H9 (cell line): ENCODE measurements around the gene VPS13A. TPM values are rescaled to one million over a fixed set of nuclear protein-coding genes. Genes with fewer than 3 reads are reported as not detected.

Experiments
- DNase-seq: peaks from one replicate; pipeline ENCODE4 v3.0.0-alpha.2; 2017
- H2AFZ ChIP-seq: one replicate; pipeline ENCODE4 v1.6.1; 2013; ENCODE audit warnings: mild to moderate bottlenecking, low read length, control low read depth, moderate library complexity
- H2AK5ac ChIP-seq: 2 replicates; pipeline ENCODE4 v1.6.1; 2013; ENCODE audit warnings: low read length, control low read depth, mixed read lengths; ENCODE audit not compliant: insufficient read length
- H2BK120ac ChIP-seq: one replicate; pipeline ENCODE4 v1.6.1; 2013; ENCODE audit warnings: low read depth, mild to moderate bottlenecking, low read length, control low read depth, inconsistent platforms; ENCODE audit not compliant: poor library complexity, severe bottlenecking
- H2BK12ac ChIP-seq: 2 replicates; pipeline ENCODE4 v1.6.1; 2013; ENCODE audit warnings: low read length, control low read depth, mixed read lengths, low read depth; ENCODE audit not compliant: insufficient read length
- H2BK15ac ChIP-seq: 2 replicates; pipeline ENCODE4 v1.6.1; 2013; ENCODE audit warnings: low read depth, low read length, control low read depth
- H2BK20ac ChIP-seq: one replicate; pipeline ENCODE4 v1.6.1; 2013; ENCODE audit warnings: low read depth, mild to moderate bottlenecking, low read length, control low read depth, inconsistent platforms; ENCODE audit not compliant: poor library complexity, severe bottlenecking
- H2BK5ac ChIP-seq: 2 replicates; pipeline ENCODE4 v1.6.1; 2013; ENCODE audit warnings: low read length, control low read depth, mixed read lengths; ENCODE audit not compliant: insufficient read length
- H3K14ac ChIP-seq: 2 replicates; pipeline ENCODE4 v1.6.1; 2013; ENCODE audit warnings: low read length, control low read depth; ENCODE audit not compliant: insufficient read depth
- H3K18ac ChIP-seq: 2 replicates; pipeline ENCODE4 v1.6.1; 2013; ENCODE audit warnings: low read depth, mild to moderate bottlenecking, mixed read lengths, low read length, control low read depth; ENCODE audit not compliant: insufficient read length
- H3K23ac ChIP-seq: 2 replicates; pipeline ENCODE4 v1.6.1; 2013; ENCODE audit warnings: low read length, control low read depth, mixed read lengths, low read depth; ENCODE audit not compliant: insufficient read length
- H3K23me2 ChIP-seq: 2 replicates; pipeline ENCODE4 v1.6.1; 2013; ENCODE audit warnings: low read depth, mild to moderate bottlenecking, mixed read lengths, low read length, control low read depth; ENCODE audit not compliant: insufficient read length, poor library complexity, severe bottlenecking
- H3K27ac ChIP-seq: 2 replicates; pipeline ENCODE4 v1.5.1; 2013; ENCODE audit warnings: low read length, control low read depth, mixed read lengths, low read depth; ENCODE audit not compliant: insufficient read length
- H3K27me3 ChIP-seq: 2 replicates; pipeline ENCODE4 v1.6.1; 2013; ENCODE audit warnings: low read length, control low read depth, inconsistent platforms; ENCODE audit not compliant: insufficient read depth
- H3K4ac ChIP-seq: 2 replicates; pipeline ENCODE4 v1.6.1; 2013; ENCODE audit warnings: low read depth, mild to moderate bottlenecking, control low read depth, inconsistent platforms, low read length, moderate library complexity
- H3K4me1 ChIP-seq: 2 replicates; pipeline ENCODE4 v1.6.1; 2013; ENCODE audit warnings: low read length, control low read depth, inconsistent platforms; ENCODE audit not compliant: insufficient read depth
- H3K4me2 ChIP-seq: 2 replicates; pipeline ENCODE4 v1.6.1; 2013; ENCODE audit warnings: low read length, control low read depth, mixed read lengths; ENCODE audit not compliant: insufficient read length, insufficient read depth
- H3K56ac ChIP-seq: 2 replicates; pipeline ENCODE4 v1.6.1; 2013; ENCODE audit warnings: low read depth, mild to moderate bottlenecking, mixed read lengths, low read length, control low read depth; ENCODE audit not compliant: insufficient read length
- H3K79me1 ChIP-seq: 2 replicates; pipeline ENCODE4 v1.6.1; 2013; ENCODE audit warnings: low read depth, mild to moderate bottlenecking, moderate library complexity, low read length, control low read depth, inconsistent platforms; ENCODE audit not compliant: insufficient read depth, poor library complexity, severe bottlenecking
- H3K79me2 ChIP-seq: 2 replicates; pipeline ENCODE4 v1.6.1; 2013; ENCODE audit warnings: low read length, control low read depth, inconsistent platforms; ENCODE audit not compliant: insufficient read depth
- H3K9ac ChIP-seq: 2 replicates; pipeline ENCODE4 v1.6.1; 2013; ENCODE audit warnings: low read length, control low read depth, mixed read lengths; ENCODE audit not compliant: insufficient read length; ENCODE audit errors: extremely low read depth
- H3K9me3 ChIP-seq: one replicate; pipeline ENCODE4 v1.6.1; 2013; ENCODE audit warnings: low read depth, low read length, inconsistent platforms; ENCODE audit not compliant: control insufficient read depth
- H3T11ph ChIP-seq: one replicate; pipeline ENCODE4 v1.6.1; 2013; ENCODE audit warnings: mild to moderate bottlenecking, low read length, control low read depth, inconsistent platforms
- H4K20me1 ChIP-seq: one replicate; pipeline ENCODE4 v1.6.1; 2013; ENCODE audit not compliant: control insufficient read depth, insufficient read length, insufficient read depth
- H4K5ac ChIP-seq: 2 replicates; pipeline ENCODE4 v1.6.1; 2013; ENCODE audit warnings: low read depth, mild to moderate bottlenecking, mixed read lengths, low read length, control low read depth; ENCODE audit not compliant: insufficient read length
- H4K8ac ChIP-seq: replicated peaks from 2 replicates; pipeline ENCODE4 v1.6.1; 2013; ENCODE audit warnings: low read length, control low read depth, mixed read lengths, low read depth; ENCODE audit not compliant: insufficient read length
- H4K91ac ChIP-seq: 2 replicates; pipeline ENCODE4 v1.6.1; 2013; ENCODE audit warnings: low read depth, mild to moderate bottlenecking, moderate library complexity, mixed read lengths, low read length, control low read depth; ENCODE audit not compliant: insufficient read length
- H3K27ac Mint-ChIP-seq, 3 experiments: 2 replicates in 2 of 3; 3 replicates in 1 of 3; pipeline ENCODE4 v1.8.0; 2020 to 2021; ENCODE audit warnings: mixed read lengths in 3 of 3, mild to moderate bottlenecking in 1 of 3, moderate library complexity in 1 of 3
- H3K27me3 Mint-ChIP-seq: 2 replicates; pipeline ENCODE4 v1.8.0; 2021; ENCODE audit warnings: low read depth, mild to moderate bottlenecking, moderate library complexity, mixed read lengths
- H3K36me3 Mint-ChIP-seq, 3 experiments: 2 replicates in 2 of 3; 3 replicates in 1 of 3; pipeline ENCODE4 v1.8.0; 2020 to 2021; ENCODE audit warnings: low read depth in 3 of 3, mixed read lengths in 3 of 3; ENCODE audit not compliant: insufficient read depth in 1 of 3
- H3K4me1 Mint-ChIP-seq, 2 experiments: 2 replicates each; pipeline ENCODE4 v1.8.0; 2020; ENCODE audit warnings: mixed read lengths in 2 of 2
- H3K4me3 Mint-ChIP-seq, 2 experiments: 2 replicates in 1 of 2; 3 replicates in 1 of 2; pipeline ENCODE4 v1.8.0; 2020 to 2021; ENCODE audit warnings: mild to moderate bottlenecking in 2 of 2, mixed read lengths in 2 of 2, moderate library complexity in 1 of 2
- H3K9me3 Mint-ChIP-seq, 2 experiments: 2 replicates in 1 of 2; 3 replicates in 1 of 2; pipeline ENCODE4 v1.8.0; 2020; ENCODE audit warnings: mild to moderate bottlenecking in 2 of 2, mixed read lengths in 2 of 2, moderate library complexity in 1 of 2
- WGBS: extraction: QIAGEN DNeasy Blood & Tissue Kit; methylation state at CpG from one replicate; pipeline ENCODE4 v1.1.7; 2013; ENCODE audit warnings: missing lambda C conversion rate, low lambda C conversion rate, mixed read lengths; ENCODE audit not compliant: insufficient read length; ENCODE audit errors: extremely low coverage; 5-methylcytosine and 5-hydroxymethylcytosine counted together
- total RNA-seq: library from RNA; stranded (reverse); gene quantifications from 2 replicates; pipeline ENCODE4 v1.2.1, GENCODE V29; 2021
- TF ChIP-seq, protein P1 (sequence below): fragments of 200-600 bp; sonication (generic); conservative IDR thresholded peaks from 3 replicates; pipeline ENCODE4 v1.8.0; 2021; ENCODE audit warnings: antibody characterized with exemption, mild to moderate bottlenecking

VPS13A gene
- total RNA-seq, 1 experiment from 2014 or later: 34.0 TPM

GRCh38 chr9:77453825-77454647 lies 276.7 kb downstream of the VPS13A start:
- H2BK20ac ChIP-seq: no peak overlapping the region
- Mint-ChIP-seq H3K9me3 (peaks cover 5 to 14% of the 10 kb centered on the region in 2 experiments), H3K36me3 (peaks cover 0 to 8% (median 8%) of the 10 kb centered on the region in 3 experiments; a peak in 3 of 7 replicates), H3K4me1 (peaks cover 11 to 25% of the 10 kb centered on the region in 2 experiments), H3K27ac (no peak overlapping the region), H3K4me3 (no peak overlapping the region), H3K27me3 (no peaks in the 10 kb centered on the region)
- no peak overlapping the region for H3K27ac ChIP-seq
- H3K4ac ChIP-seq: no peak overlapping the region
- no CpG with 5 or more reads among the region's 14 CpGs for WGBS
- no peak overlapping the region for H2BK15ac ChIP-seq
- H2BK120ac ChIP-seq: no peak overlapping the region
- H4K8ac ChIP-seq: no peak overlapping the region
- H2BK5ac ChIP-seq: no peak overlapping the region
- H3K27me3 ChIP-seq: no peaks in the 10 kb centered on the region
- no peaks in the 10 kb centered on the region for H3K79me2 ChIP-seq
- no peak overlapping the region for H3K56ac ChIP-seq
- H2AK5ac ChIP-seq: no peak overlapping the region
- H4K20me1 ChIP-seq: no peaks in the 10 kb centered on the region
- no peak overlapping the region for H3K14ac ChIP-seq
- no peak overlapping the region for H3K9ac ChIP-seq
- H3K4me1 ChIP-seq: no peaks in the 10 kb centered on the region
- no peaks in the 10 kb centered on the region for H3K23me2 ChIP-seq
- TF ChIP-seq, protein P1, sequence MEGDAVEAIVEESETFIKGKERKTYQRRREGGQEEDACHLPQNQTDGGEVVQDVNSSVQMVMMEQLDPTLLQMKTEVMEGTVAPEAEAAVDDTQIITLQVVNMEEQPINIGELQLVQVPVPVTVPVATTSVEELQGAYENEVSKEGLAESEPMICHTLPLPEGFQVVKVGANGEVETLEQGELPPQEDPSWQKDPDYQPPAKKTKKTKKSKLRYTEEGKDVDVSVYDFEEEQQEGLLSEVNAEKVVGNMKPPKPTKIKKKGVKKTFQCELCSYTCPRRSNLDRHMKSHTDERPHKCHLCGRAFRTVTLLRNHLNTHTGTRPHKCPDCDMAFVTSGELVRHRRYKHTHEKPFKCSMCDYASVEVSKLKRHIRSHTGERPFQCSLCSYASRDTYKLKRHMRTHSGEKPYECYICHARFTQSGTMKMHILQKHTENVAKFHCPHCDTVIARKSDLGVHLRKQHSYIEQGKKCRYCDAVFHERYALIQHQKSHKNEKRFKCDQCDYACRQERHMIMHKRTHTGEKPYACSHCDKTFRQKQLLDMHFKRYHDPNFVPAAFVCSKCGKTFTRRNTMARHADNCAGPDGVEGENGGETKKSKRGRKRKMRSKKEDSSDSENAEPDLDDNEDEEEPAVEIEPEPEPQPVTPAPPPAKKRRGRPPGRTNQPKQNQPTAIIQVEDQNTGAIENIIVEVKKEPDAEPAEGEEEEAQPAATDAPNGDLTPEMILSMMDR: no peak
- H3K18ac ChIP-seq: no peak overlapping the region
- no peaks in the 10 kb centered on the region for H3K79me1 ChIP-seq
- no peak overlapping the region for H3K4me2 ChIP-seq
- no peak for DNase-seq
- no peak overlapping the region for H2AFZ ChIP-seq
- no peak overlapping the region for H3K23ac ChIP-seq
- H4K91ac ChIP-seq: no peak overlapping the region
- no peaks in the 10 kb centered on the region for H3K9me3 ChIP-seq
- no peak overlapping the region for H2BK12ac ChIP-seq
- no peak overlapping the region for H3T11ph ChIP-seq
- no peak overlapping the region for H4K5ac ChIP-seq
